Measurements from ENCODE around the gene UBL4A.

UBL4A gene

DNA sequence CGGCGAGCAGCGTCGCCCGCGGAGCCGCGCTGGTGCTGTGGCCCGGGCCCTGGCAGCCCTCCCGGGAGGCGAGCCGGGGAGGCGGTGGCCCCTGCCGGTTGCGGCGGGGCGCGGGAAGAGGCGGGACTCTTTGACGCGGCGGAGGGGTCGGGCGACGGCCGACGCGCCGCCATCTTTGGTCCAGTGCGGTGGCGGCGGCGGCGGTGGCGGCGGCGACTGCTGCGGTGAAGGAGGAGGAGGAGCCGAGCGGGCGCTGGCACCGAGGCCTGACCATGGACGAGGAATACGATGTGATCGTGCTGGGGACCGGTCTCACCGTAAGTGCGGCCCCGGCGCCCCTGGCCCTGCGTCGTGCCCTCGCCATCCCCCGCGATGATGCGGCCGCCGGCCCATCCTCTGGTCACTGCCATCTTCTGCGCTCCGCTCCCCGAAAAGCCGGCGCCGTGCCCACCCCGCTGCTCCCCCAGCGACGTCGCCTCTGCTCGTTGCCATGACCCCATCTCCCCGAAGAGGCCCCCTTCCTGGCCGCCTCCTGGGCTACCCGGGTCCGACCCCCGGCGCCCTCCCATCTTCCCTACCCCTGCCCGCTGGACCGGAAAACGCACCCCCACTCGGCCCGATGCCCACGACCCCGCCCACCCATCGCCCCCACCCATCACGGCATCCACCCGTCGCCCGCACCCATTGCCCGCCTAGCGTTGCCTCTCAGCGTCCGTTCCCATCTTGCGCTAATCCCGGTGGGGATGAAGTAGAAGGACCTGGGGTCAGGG, 49.2 kb downstream of the UBL4A start, which contains the start of gene GDI1:
GDI1 (plus strand) TSS at position 172 of the 770 bp plus-strand sequence; CDS start at position 273, 101 bp downstream.
- peak; percentile 50 for DNase-seq

DNA sequence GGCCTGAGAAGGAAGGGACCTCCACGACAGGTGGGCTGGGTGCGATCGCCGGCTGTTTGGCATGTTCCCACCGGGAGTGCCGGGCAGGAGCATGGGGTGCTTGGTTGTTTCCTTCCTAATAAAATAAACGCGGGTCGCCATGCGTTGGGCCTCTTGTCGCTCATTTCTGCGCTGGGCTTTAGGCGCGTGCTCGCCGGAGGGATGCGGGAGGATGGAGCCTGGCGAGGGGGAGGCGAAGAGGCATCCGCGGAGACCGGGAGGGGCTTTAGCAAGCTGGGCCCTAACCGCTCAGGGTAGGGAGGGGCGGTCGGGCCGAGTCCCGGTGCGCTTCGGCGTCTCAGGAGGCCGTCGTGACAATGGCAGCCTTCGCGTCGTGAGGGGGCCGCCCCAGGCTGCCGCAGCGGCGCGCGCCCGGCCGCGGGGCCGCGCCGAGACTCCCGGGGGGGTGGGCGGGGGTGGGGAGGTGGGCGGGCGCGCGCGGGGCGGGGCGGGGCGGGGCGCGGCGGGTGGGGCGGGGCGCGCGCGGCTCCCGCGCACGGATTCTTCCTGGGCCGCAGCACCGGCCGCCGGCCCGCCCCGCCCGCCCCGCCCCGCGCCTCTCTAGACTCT, 49.9 kb downstream of the UBL4A start:
- DNase-seq = peak; percentile 40

DNA sequence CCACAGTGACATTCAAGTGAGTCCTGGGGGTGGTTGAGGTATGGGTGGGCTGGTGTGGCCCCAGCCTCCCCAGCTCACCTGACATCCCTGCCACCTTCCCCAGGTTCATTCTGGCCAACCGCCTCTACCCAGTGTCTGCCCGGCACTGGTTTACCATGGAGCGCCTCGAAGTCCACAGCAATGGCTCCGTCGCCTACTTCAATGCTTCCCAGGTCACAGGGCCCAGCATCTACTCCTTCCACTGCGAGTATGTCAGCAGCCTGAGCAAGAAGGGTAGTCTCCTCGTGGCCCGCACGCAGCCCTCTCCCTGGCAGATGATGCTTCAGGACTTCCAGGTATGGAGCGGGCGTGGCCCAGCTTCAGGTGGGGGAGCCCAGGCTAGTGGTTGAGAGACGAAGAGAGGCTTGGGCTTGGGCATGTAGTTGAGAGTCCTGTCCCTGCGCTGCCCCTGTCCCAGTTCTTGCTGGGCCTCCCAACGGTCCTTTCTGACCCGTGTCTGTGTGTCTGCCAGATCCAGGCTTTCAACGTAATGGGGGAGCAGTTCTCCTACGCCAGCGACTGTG, 51.2 kb downstream of the UBL4A start:
- no peak for DNase-seq

DNA sequence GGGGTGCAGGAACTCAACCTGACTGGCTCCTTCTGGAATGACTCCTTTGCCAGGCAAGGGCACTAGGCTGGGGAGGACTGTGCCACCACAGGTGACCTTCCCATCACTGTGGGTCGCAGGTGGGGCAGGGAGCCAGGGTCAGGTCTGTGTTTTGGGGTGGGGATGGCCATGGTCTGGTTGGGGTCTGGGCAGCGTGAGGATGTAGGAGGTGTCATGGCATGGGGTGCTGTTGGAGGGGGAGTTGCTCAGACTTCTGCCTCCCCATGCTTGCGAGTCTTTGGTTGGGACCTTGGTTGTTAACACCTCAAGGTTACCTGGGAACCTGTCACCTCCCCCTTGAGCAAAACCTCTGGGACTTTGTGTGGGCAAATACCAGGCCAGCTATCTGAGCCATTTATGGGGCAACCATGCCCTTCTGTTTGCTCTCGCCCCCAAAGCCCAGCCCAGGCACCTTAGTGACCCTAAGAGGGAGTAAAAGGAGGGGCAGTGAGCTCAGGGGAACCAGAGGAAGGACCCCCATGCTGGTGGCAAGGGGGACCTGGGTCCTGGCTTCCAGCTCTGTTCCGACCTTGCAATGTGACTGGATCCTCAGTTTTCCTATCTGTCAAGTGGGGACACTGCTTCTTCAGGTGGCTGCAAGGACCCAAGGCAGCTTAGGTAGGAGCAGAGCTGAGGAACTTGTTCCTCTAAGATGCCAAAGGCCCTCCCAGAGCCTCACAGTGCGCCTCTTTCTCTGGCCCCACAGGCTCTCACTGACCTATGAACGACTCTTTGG, 51.8 kb downstream of the UBL4A start:
- DNase-seq = no peak

Measured in activated gamma-delta T cell treated with Interleukin-2 at 50 U/mL for 16 hours (primary cell).